Panc1 (cell line): ENCODE data around the gene AOAH. TPM values are rescaled to one million over a fixed set of nuclear protein-coding genes. Genes with fewer than 3 reads are reported as not detected.

Experiments
- ATAC-seq: fragments of 200-7000 bp; cut with Tn5 transposase; 2 replicates; pipeline ENCODE4 v1.9.1; 2020; ENCODE audit warnings: mild to moderate bottlenecking, moderate library complexity
- BruUV-seq: library from RNA; stranded (reverse); fragments of 400-500 nt; replicated peaks from 2 replicates; lab custom pipeline; 2021; lab: Mats Ljungman, UMichigan
- CTCF ChIA-PET: fragments of 300-600 bp; sonication (Branson Sonifier 250); formaldehyde crosslinking; loops from one replicate; lab custom pipeline; 2022; ENCODE audit warnings: antibody characterized with exemption; lab: Charles Lee
- POLR2A ChIA-PET: fragments of 300-600 bp; sonication (Branson Sonifier 250); formaldehyde crosslinking; loops from one replicate; lab custom pipeline; 2022; ENCODE audit warnings: antibody characterized with exemption; lab: Charles Lee
- DNase-seq: peaks from one replicate; pipeline ENCODE4 v3.0.0-alpha.2; 2010; ENCODE audit warnings: low read depth, low spot score
- H3K27ac ChIP-seq: 2 replicates; pipeline ENCODE4 v1.5.1; 2011; ENCODE audit warnings: mild to moderate bottlenecking, low read length, inconsistent platforms
- H3K27me3 ChIP-seq: fragments of 200-500 bp; sonication (Bioruptor generic); 2 replicates; pipeline ENCODE4 v1.6.0; 2014; ENCODE audit warnings: low read length, inconsistent platforms; ENCODE audit not compliant: control insufficient read depth, insufficient read depth
- H3K36me3 ChIP-seq: fragments of 200-500 bp; sonication (Bioruptor generic); 2 replicates; pipeline ENCODE4 v1.5.1; 2014; ENCODE audit warnings: inconsistent platforms, mild to moderate bottlenecking, low read length, moderate library complexity; ENCODE audit not compliant: control insufficient read depth, insufficient read depth
- H3K4me1 ChIP-seq: 2 replicates; pipeline ENCODE4 v1.5.1; 2011; ENCODE audit warnings: inconsistent platforms, mild to moderate bottlenecking, low read length, moderate library complexity; ENCODE audit not compliant: control insufficient read depth, insufficient read depth
- H3K4me3 ChIP-seq, 2 experiments: 2 replicates each; pipeline ENCODE4 v1.5.1; 2011 to 2012; ENCODE audit warnings: low read depth in 2 of 2, low read length in 2 of 2, mild to moderate bottlenecking in 2 of 2, inconsistent platforms in 1 of 2, moderate library complexity in 1 of 2
- H3K9me3 ChIP-seq: fragments of 200-500 bp; sonication (Bioruptor generic); 2 replicates; pipeline ENCODE4 v1.5.1; 2014; ENCODE audit warnings: low read depth, mild to moderate bottlenecking, inconsistent platforms, low read length, moderate library complexity; ENCODE audit not compliant: control insufficient read depth, insufficient read depth
- POLR2AphosphoS5 ChIP-seq: IDR thresholded peaks from 2 replicates; pipeline ENCODE4 v1.6.1; 2012; ENCODE audit warnings: mild to moderate bottlenecking, low read depth, low read length, moderate library complexity
- SIN3A ChIP-seq: IDR thresholded peaks from 2 replicates; pipeline ENCODE4 v1.6.1; 2012; ENCODE audit warnings: low read depth, mild to moderate bottlenecking, low read length, moderate library complexity, borderline replicate concordance; ENCODE audit not compliant: insufficient read depth
- TCF7L2 ChIP-seq: IDR thresholded peaks from 2 replicates; pipeline ENCODE4 v1.6.1; 2011; ENCODE audit warnings: mild to moderate bottlenecking, low read depth, low read length, inconsistent platforms
- in situ Hi-C: cut with HindIII; loops from 2 replicates; pipeline ENCODE4 v1.10.0; 2016; ENCODE audit warnings: low sequenced_read_pairs, low pct_unique_long_range_greater_than_20kb
- intact Hi-C: fragments of 100-400 bp; cut with micrococcal nuclease; formaldehyde crosslinking; loops from one replicate; pipeline ENCODE4 v1.10.0; 2022; ENCODE audit not compliant: unreplicated experiment
- total RNA-seq: library from RNA; stranded (reverse); gene quantifications from one replicate; pipeline ENCODE4 v1.2.1, GENCODE V29; 2021; ENCODE audit not compliant: unreplicated experiment
- TF ChIP-seq, protein P1 (sequence below), 2 experiments: IDR thresholded peaks; 2 replicates each; pipeline ENCODE4 v1.6.1; 2011 to 2012; ENCODE audit warnings: low read depth in 2 of 2, control low read depth in 1 of 2, low read length in 1 of 2, mild to moderate bottlenecking in 1 of 2, moderate library complexity in 1 of 2; ENCODE audit not compliant: insufficient read depth in 1 of 2
- TF ChIP-seq, protein P2 (sequence below): fragments of 450-650 bp; IDR thresholded peaks from 2 replicates; pipeline ENCODE4 v1.5.1; 2017; ENCODE audit warnings: mild to moderate bottlenecking

Gene AOAH
- total RNA-seq, 1 experiment from 2014 or later, result 0.31 TPM

DNA sequence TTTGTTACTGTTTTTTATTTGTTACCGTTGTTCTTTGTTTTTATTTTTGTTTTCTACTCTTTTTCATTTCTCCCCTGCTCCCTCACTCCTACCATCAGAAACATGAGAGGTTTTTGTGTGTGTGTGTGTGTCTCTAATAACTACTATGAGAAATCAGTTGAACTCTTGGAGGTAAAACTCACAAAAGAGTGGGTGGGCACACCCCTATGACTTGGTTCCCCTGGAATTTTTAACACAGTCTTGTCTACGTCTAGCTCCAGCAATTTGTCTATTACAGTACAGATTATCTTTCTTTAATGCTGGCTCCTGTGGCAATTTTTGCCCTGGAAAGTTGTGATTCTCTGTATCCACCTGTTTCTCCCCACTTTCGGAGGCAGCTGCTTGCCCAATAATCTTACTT, 56.2 kb downstream of the AOAH start:
- Histone ChIP-seq H3K27me3 (no peaks in the 10 kb centered on the region), H3K4me3 (no peak overlapping the region), H3K36me3 (no peaks in the 10 kb centered on the region), H3K4me1 (no peaks in the 10 kb centered on the region), H3K9me3 (peaks cover 40% of the 10 kb centered on the region; the same call in 1 of the 2 replicates), H3K27ac (peak overlapping the region; percentile 18; the same call in 1 of the 2 replicates)
- no TSS peak for BruUV-seq
- in situ Hi-C loops (no loop called here), intact Hi-C loops (no loop called here)
- no peak for ATAC-seq
- ChIA-PET POLR2A (no interaction called here), CTCF (interaction anchor here (0.6 kb wide), 1 partner anchor 515 kb away, joined by 3 read pairs; no protein-coding TSS in a partner anchor)
- DNase-seq, result no peak
- no peak for TF ChIP-seq POLR2AphosphoS5
- TF ChIP-seq, protein P1, sequence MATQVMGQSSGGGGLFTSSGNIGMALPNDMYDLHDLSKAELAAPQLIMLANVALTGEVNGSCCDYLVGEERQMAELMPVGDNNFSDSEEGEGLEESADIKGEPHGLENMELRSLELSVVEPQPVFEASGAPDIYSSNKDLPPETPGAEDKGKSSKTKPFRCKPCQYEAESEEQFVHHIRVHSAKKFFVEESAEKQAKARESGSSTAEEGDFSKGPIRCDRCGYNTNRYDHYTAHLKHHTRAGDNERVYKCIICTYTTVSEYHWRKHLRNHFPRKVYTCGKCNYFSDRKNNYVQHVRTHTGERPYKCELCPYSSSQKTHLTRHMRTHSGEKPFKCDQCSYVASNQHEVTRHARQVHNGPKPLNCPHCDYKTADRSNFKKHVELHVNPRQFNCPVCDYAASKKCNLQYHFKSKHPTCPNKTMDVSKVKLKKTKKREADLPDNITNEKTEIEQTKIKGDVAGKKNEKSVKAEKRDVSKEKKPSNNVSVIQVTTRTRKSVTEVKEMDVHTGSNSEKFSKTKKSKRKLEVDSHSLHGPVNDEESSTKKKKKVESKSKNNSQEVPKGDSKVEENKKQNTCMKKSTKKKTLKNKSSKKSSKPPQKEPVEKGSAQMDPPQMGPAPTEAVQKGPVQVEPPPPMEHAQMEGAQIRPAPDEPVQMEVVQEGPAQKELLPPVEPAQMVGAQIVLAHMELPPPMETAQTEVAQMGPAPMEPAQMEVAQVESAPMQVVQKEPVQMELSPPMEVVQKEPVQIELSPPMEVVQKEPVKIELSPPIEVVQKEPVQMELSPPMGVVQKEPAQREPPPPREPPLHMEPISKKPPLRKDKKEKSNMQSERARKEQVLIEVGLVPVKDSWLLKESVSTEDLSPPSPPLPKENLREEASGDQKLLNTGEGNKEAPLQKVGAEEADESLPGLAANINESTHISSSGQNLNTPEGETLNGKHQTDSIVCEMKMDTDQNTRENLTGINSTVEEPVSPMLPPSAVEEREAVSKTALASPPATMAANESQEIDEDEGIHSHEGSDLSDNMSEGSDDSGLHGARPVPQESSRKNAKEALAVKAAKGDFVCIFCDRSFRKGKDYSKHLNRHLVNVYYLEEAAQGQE (IDR thresholded peaks at IDR 0.05; ENCODE audit: insufficient read depth in 1 of 2, low read depth in 2 of 2, low read length in 1 of 2), result no peak
- no peak for TF ChIP-seq TCF7L2
- no peak for TF ChIP-seq SIN3A
- TF ChIP-seq, protein P2, sequence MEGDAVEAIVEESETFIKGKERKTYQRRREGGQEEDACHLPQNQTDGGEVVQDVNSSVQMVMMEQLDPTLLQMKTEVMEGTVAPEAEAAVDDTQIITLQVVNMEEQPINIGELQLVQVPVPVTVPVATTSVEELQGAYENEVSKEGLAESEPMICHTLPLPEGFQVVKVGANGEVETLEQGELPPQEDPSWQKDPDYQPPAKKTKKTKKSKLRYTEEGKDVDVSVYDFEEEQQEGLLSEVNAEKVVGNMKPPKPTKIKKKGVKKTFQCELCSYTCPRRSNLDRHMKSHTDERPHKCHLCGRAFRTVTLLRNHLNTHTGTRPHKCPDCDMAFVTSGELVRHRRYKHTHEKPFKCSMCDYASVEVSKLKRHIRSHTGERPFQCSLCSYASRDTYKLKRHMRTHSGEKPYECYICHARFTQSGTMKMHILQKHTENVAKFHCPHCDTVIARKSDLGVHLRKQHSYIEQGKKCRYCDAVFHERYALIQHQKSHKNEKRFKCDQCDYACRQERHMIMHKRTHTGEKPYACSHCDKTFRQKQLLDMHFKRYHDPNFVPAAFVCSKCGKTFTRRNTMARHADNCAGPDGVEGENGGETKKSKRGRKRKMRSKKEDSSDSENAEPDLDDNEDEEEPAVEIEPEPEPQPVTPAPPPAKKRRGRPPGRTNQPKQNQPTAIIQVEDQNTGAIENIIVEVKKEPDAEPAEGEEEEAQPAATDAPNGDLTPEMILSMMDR, result no peak

DNA sequence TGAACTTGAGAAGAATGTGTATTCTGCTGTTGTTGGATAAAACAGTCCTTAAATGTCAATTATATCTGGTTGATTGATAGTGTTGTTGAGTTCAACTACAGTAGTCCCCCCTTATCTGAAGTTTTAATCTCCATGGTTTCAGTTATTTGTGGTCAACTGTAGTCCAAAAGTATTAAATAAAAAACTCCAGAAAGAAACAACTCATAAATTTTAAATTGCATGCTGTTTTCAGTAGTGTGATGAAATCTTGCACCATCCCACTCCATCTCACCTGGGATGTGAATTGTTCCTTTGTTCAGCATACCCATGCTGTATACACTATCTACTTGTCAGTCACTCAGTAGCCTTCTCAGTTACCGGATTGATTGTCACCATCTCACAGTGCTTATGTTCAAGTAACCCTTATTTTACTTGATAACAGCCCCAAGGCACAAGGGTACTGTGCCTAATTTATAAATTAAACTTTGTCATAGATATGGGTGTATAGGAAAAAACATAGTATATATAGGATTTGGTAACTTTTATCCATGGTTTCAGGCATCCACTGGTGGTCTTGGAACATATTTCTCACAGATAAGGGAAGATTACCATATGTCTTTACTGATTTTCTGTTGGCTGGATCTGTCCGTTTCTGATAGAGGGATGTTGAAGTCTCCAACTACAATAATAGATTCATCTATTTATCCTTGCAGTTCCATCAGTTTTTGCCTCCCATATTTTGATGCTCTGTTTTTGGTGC, 57.1 kb downstream of the AOAH start:
- intact Hi-C loops, result no loop called here
- H3K4me1 ChIP-seq, result no peaks in the 10 kb centered on the region
- TF ChIP-seq SIN3A (no peak), POLR2AphosphoS5 (no peak), TCF7L2 (no peak)
- TF ChIP-seq, protein P1 (IDR thresholded peaks at IDR 0.05; ENCODE audit: insufficient read depth in 1 of 2, low read depth in 2 of 2, low read length in 1 of 2), result no peak
- TF ChIP-seq, protein P2, result no peak
- no peaks in the 10 kb centered on the region for H3K36me3 ChIP-seq
- DNase-seq (no peak), ATAC-seq (no peak)
- H3K27me3 ChIP-seq, result no peaks in the 10 kb centered on the region
- H3K9me3 ChIP-seq, result peaks cover 49% of the 10 kb centered on the region; the same call in 1 of the 2 replicates
- H3K4me3 ChIP-seq, result no peak overlapping the region
- CTCF ChIA-PET, result no interaction called here
- no TSS peak for BruUV-seq
- POLR2A ChIA-PET, result interaction anchor here (0.6 kb wide), 1 partner anchor 28 kb away, joined by 3 read pairs; no protein-coding TSS in a partner anchor
- in situ Hi-C loops, result no loop called here
- peak overlapping the region; percentile 60 for H3K27ac ChIP-seq
